ENCODE results near the gene SERPINA6.
"Not testable (repeated sequence)": the region's sequence is repeated elsewhere in the genome, so short reads cannot be mapped to it uniquely, and the experiment has no call there.

Gene SERPINA6

DNA sequence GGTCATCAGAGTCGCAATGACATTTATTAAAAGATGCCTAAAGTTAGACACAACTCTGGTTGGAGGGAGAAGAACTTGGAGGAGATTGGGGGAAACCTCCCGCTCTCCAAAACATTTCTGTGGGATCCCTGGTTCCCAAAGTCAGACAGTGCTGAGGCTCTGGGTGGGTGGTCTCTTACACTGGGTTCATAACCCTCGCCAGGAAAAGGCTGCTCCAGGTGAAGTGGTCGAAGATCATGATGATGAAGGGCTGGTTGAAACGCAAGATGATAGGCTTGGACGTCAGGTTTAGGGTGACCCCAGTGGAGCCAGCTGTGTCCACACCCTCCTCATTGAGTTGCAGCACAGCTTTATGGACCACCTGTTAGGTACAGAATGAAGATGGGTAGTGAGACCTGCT lies 18.9 kb downstream of the SERPINA6 start:
- Histone ChIP-seq H4K91ac (ENCODE audit: low read depth, low read length) (no peak overlapping the region), H2AK5ac (ENCODE audit: low read length) (no peak overlapping the region), H3K23ac (ENCODE audit: low read length) (no peak overlapping the region), H2AFZ (ENCODE audit: insufficient read depth, low read length, poor library complexity) (no peak overlapping the region), H3K4me3 (ENCODE audit: low read depth, low read length) (no peak overlapping the region), H3K79me1 (ENCODE audit: low read length) (no peaks in the 10 kb centered on the region), H3K27ac (ENCODE audit: low read depth, low read length) (no peak overlapping the region), H3K4me1 (ENCODE audit: control insufficient read depth in 1 of 2, insufficient read depth in 2 of 2, low read length in 2 of 2) (no peaks in the 10 kb centered on the region), H3K79me2 (ENCODE audit: control insufficient read depth, insufficient read depth, low read length, poor library complexity) (no peaks in the 10 kb centered on the region), H3K14ac (ENCODE audit: low read length) (no peak overlapping the region), H3K9me3 (ENCODE audit: insufficient read depth, low read depth, low read length) (no peaks in the 10 kb centered on the region), H3K18ac (ENCODE audit: low read length) (no peak overlapping the region), H2BK12ac (ENCODE audit: low read length) (no peak overlapping the region), H3K36me3 (ENCODE audit: control insufficient read depth in 1 of 2, insufficient read depth in 2 of 2, low read length in 2 of 2) (no peaks in the 10 kb centered on the region), H4K8ac (ENCODE audit: low read depth, low read length) (no peak overlapping the region), H2BK120ac (ENCODE audit: insufficient read depth, low read length, poor library complexity) (no peak overlapping the region), H4K12ac (ENCODE audit: low read depth, low read length) (no peak overlapping the region), H3K9ac (ENCODE audit: low read length) (no peak overlapping the region), H3K27me3 (ENCODE audit: insufficient read depth, low read length) (no peaks in the 10 kb centered on the region), H2BK5ac (ENCODE audit: low read depth, low read length, poor library complexity) (no peak overlapping the region), H3K4ac (ENCODE audit: low read depth, low read length) (no peak overlapping the region), H3K4me2 (ENCODE audit: low read length) (no peak overlapping the region)
- WGBS (ENCODE audit: extremely low coverage, insufficient coverage, insufficient read length): no CpG with 5 or more reads among the region's 6 CpGs
- DNase-seq: no peak

DNA sequence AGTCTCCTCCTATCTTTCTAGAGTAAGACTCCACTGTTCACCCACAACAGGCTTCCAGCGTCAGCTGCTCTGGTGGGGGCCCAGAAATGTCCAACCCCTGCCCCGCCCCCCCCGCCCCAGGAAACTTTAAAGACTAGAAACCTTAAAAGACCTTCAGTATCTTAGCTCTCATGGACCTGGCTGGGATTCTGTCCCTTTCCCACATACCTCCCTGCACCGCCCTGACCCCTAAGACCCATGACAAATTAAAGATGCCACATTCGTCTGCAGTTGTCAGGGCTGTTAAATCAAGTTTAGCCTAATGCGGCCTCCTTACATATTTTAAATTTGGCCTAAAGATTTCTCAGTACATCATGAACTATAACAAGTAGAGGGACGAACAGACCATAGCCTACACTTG lies 20.0 kb downstream of the SERPINA6 start:
- no peaks in the 10 kb centered on the region for H3K79me1 ChIP-seq (ENCODE audit: low read length)
- no peak overlapping the region for H2BK12ac ChIP-seq (ENCODE audit: low read length)
- no peak overlapping the region for H3K23ac ChIP-seq (ENCODE audit: low read length)
- H3K4ac ChIP-seq (ENCODE audit: low read depth, low read length): no peak overlapping the region
- H3K9ac ChIP-seq (ENCODE audit: low read length): no peak overlapping the region
- H3K18ac ChIP-seq (ENCODE audit: low read length): no peak overlapping the region
- no peaks in the 10 kb centered on the region for H3K79me2 ChIP-seq (ENCODE audit: control insufficient read depth, insufficient read depth, low read length, poor library complexity)
- H3K14ac ChIP-seq (ENCODE audit: low read length): no peak overlapping the region
- no peak overlapping the region for H3K4me3 ChIP-seq (ENCODE audit: low read depth, low read length)
- WGBS (ENCODE audit: extremely low coverage, insufficient coverage, insufficient read length): no CpG with 5 or more reads among the region's 7 CpGs
- H2AK5ac ChIP-seq (ENCODE audit: low read length): no peak overlapping the region
- no peak overlapping the region for H2AFZ ChIP-seq (ENCODE audit: insufficient read depth, low read length, poor library complexity)
- no peak overlapping the region for H4K8ac ChIP-seq (ENCODE audit: low read depth, low read length)
- DNase-seq: no peak
- no peaks in the 10 kb centered on the region for H3K4me1 ChIP-seq (ENCODE audit: control insufficient read depth in 1 of 2, insufficient read depth in 2 of 2, low read length in 2 of 2)
- H3K36me3 ChIP-seq (ENCODE audit: control insufficient read depth in 1 of 2, insufficient read depth in 2 of 2, low read length in 2 of 2): no peaks in the 10 kb centered on the region
- no peak overlapping the region for H2BK120ac ChIP-seq (ENCODE audit: insufficient read depth, low read length, poor library complexity)
- H2BK5ac ChIP-seq (ENCODE audit: low read depth, low read length, poor library complexity): no peak overlapping the region
- H3K27ac ChIP-seq (ENCODE audit: low read depth, low read length): no peak overlapping the region
- H3K4me2 ChIP-seq (ENCODE audit: low read length): no peak overlapping the region
- no peaks in the 10 kb centered on the region for H3K27me3 ChIP-seq (ENCODE audit: insufficient read depth, low read length)
- no peak overlapping the region for H4K91ac ChIP-seq (ENCODE audit: low read depth, low read length)
- H3K9me3 ChIP-seq (ENCODE audit: insufficient read depth, low read depth, low read length): no peaks in the 10 kb centered on the region
- H4K12ac ChIP-seq (ENCODE audit: low read depth, low read length): no peak overlapping the region

DNA sequence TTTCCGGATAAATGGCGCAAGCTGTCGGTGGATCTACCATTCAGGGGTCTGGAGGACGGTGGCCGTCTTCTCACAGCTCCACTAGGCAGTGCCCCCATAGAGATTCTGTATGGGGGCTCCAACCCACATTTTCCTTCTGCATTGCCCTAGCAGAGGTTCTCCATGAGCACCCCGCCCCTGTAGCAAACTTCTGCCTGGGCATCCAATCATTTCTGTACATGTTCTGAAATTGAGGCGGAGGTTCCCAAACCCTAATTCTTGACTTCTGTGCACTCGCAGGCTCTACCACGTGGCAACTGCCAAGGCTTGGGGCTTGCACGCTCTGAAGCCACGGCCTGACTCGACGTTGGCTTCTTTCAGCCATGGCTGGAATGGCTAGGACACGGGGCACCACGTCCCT lies 25.0 kb downstream of the SERPINA6 start:
- no peak overlapping the region for H3K4me2 ChIP-seq (ENCODE audit: low read length)
- no peaks in the 10 kb centered on the region for H3K9me3 ChIP-seq (ENCODE audit: insufficient read depth, low read depth, low read length)
- no peak overlapping the region for H2AFZ ChIP-seq (ENCODE audit: insufficient read depth, low read length, poor library complexity)
- H4K91ac ChIP-seq (ENCODE audit: low read depth, low read length): no peak overlapping the region
- no peak overlapping the region for H3K4ac ChIP-seq (ENCODE audit: low read depth, low read length)
- no peak overlapping the region for H2BK5ac ChIP-seq (ENCODE audit: low read depth, low read length, poor library complexity)
- no peak overlapping the region for H3K14ac ChIP-seq (ENCODE audit: low read length)
- H3K36me3 ChIP-seq (ENCODE audit: control insufficient read depth in 1 of 2, insufficient read depth in 2 of 2, low read length in 2 of 2): no peaks in the 10 kb centered on the region
- H2BK12ac ChIP-seq (ENCODE audit: low read length): no peak overlapping the region
- H3K27me3 ChIP-seq (ENCODE audit: insufficient read depth, low read length): no peaks in the 10 kb centered on the region
- H3K4me1 ChIP-seq (ENCODE audit: control insufficient read depth in 1 of 2, insufficient read depth in 2 of 2, low read length in 2 of 2): no peaks in the 10 kb centered on the region
- H3K79me1 ChIP-seq (ENCODE audit: low read length): no peaks in the 10 kb centered on the region
- no peak for DNase-seq
- no peak overlapping the region for H2BK120ac ChIP-seq (ENCODE audit: insufficient read depth, low read length, poor library complexity)
- H3K18ac ChIP-seq (ENCODE audit: low read length): no peak overlapping the region
- no peak overlapping the region for H4K8ac ChIP-seq (ENCODE audit: low read depth, low read length)
- H3K4me3 ChIP-seq (ENCODE audit: low read depth, low read length): no peak overlapping the region
- no peaks in the 10 kb centered on the region for H3K79me2 ChIP-seq (ENCODE audit: control insufficient read depth, insufficient read depth, low read length, poor library complexity)
- no peak overlapping the region for H3K23ac ChIP-seq (ENCODE audit: low read length)
- no peak overlapping the region for H2AK5ac ChIP-seq (ENCODE audit: low read length)
- no peak overlapping the region for H3K9ac ChIP-seq (ENCODE audit: low read length)
- WGBS (ENCODE audit: extremely low coverage, insufficient coverage, insufficient read length): no CpG with 5 or more reads among the region's 15 CpGs
- H3K27ac ChIP-seq (ENCODE audit: low read depth, low read length): no peak overlapping the region
- no peak overlapping the region for H4K12ac ChIP-seq (ENCODE audit: low read depth, low read length)

DNA sequence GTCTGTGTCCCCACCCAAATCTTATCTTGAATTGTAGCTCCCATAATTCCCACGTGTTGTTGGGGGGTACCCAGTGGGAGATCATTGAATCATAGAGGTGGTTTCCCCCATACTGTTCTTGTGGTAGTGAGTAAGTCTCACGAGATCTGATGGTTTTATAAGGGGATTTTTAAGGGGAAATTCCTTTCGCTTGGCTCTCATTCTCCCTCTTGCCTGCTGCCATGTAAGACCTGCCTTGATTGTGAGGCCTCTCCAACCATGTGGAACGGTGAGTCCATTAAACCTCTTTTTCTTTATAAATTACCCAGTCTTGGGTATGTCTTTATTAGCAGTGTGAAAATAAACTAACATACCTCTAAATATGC lies 27.0 kb downstream of the SERPINA6 start:
- H3K9ac ChIP-seq (ENCODE audit: low read length); H3K79me2 ChIP-seq (ENCODE audit: control insufficient read depth, insufficient read depth, low read length, poor library complexity); H3K4me2 ChIP-seq (ENCODE audit: low read length); H3K9me3 ChIP-seq (ENCODE audit: insufficient read depth, low read depth, low read length); H2BK5ac ChIP-seq (ENCODE audit: low read depth, low read length, poor library complexity); H3K4me1 ChIP-seq (ENCODE audit: control insufficient read depth in 1 of 2, insufficient read depth in 2 of 2, low read length in 2 of 2); H3K79me1 ChIP-seq (ENCODE audit: low read length); H3K27me3 ChIP-seq (ENCODE audit: insufficient read depth, low read length); H3K14ac ChIP-seq (ENCODE audit: low read length); H2AK5ac ChIP-seq (ENCODE audit: low read length); H3K18ac ChIP-seq (ENCODE audit: low read length); H4K91ac ChIP-seq (ENCODE audit: low read depth, low read length); H4K12ac ChIP-seq (ENCODE audit: low read depth, low read length); H3K27ac ChIP-seq (ENCODE audit: low read depth, low read length); H3K4ac ChIP-seq (ENCODE audit: low read depth, low read length); H2AFZ ChIP-seq (ENCODE audit: insufficient read depth, low read length, poor library complexity); H4K8ac ChIP-seq (ENCODE audit: low read depth, low read length); DNase-seq; H2BK12ac ChIP-seq (ENCODE audit: low read length); H3K36me3 ChIP-seq (ENCODE audit: control insufficient read depth in 1 of 2, insufficient read depth in 2 of 2, low read length in 2 of 2); H3K4me3 ChIP-seq (ENCODE audit: low read depth, low read length); H3K23ac ChIP-seq (ENCODE audit: low read length); H2BK120ac ChIP-seq (ENCODE audit: insufficient read depth, low read length, poor library complexity): not testable (repeated sequence)
- WGBS (ENCODE audit: extremely low coverage, insufficient coverage, insufficient read length): no CpG with 5 or more reads among the region's 4 CpGs

Measured in trophoblast cell (in vitro differentiated cells and primary cell).